Measurements from ENCODE around the gene MAEA.
A peak's percentile ranks its signal among the peaks of the same experiment; 100 is the strongest.

DNA sequence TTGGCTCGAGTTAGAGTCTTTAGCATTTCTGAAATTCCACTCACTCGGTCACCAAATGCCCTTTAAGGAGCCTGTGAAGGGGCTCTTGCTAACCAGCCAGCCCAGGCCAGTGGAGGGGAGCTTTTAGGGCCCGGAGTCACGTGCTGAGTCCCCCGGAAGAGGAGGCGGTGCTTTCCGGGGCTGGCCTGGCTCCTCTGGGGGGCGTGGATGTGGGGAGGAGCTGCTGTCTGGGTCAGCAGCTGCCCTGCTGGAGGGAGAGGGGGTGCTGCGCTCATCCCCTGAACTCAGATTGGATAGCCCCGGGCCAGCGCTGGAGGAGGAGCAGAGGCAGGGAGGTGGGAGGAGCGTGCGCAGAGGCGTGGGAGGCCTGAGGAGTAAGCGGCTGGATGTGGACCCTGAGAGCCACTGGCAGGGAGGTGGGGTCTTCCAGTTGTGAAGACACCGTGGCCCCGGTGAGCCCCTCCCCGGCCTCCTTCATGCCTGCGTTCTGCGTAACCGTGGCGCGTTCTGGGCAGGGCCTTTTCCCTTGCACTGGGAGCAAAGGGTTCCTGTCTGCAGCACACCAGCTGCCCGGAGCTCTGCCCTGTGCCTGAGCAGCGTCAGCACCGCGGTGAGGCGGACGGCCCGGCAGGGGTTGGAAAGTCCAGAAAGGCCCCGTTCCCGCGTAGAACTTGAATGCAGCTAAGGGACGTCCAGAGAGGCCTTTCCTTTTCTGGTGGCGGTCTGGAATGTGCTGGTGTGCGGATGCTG is 19.7 kb downstream of the MAEA start:
- TF ChIP-seq, protein P1, sequence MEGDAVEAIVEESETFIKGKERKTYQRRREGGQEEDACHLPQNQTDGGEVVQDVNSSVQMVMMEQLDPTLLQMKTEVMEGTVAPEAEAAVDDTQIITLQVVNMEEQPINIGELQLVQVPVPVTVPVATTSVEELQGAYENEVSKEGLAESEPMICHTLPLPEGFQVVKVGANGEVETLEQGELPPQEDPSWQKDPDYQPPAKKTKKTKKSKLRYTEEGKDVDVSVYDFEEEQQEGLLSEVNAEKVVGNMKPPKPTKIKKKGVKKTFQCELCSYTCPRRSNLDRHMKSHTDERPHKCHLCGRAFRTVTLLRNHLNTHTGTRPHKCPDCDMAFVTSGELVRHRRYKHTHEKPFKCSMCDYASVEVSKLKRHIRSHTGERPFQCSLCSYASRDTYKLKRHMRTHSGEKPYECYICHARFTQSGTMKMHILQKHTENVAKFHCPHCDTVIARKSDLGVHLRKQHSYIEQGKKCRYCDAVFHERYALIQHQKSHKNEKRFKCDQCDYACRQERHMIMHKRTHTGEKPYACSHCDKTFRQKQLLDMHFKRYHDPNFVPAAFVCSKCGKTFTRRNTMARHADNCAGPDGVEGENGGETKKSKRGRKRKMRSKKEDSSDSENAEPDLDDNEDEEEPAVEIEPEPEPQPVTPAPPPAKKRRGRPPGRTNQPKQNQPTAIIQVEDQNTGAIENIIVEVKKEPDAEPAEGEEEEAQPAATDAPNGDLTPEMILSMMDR (conservative IDR thresholded peaks at IDR 0.05; ENCODE audit: low read depth in 2 of 2) = 0 out of 4 replicates have a peak, but pooled peaks of 1 of the 2 experiments have one; percentile 4
- TF ChIP-seq EZH2phosphoT487 (IDR thresholded peaks at IDR 0.05; ENCODE audit: unreplicated experiment) (no peak), POLR2AphosphoS5 (IDR thresholded peaks at IDR 0.05; ENCODE audit: low read depth) (no peak), CREB1 (CRISPR knock-in tag; IDR thresholded peaks at IDR 0.05; ENCODE audit: low read depth) (0 out of 2 replicates have a peak, but pooled peaks have one; percentile 4), EZH2 (IDR thresholded peaks at IDR 0.05; ENCODE audit: low read depth, unreplicated experiment) (no peak)
- TF ChIP-seq, protein P2, sequence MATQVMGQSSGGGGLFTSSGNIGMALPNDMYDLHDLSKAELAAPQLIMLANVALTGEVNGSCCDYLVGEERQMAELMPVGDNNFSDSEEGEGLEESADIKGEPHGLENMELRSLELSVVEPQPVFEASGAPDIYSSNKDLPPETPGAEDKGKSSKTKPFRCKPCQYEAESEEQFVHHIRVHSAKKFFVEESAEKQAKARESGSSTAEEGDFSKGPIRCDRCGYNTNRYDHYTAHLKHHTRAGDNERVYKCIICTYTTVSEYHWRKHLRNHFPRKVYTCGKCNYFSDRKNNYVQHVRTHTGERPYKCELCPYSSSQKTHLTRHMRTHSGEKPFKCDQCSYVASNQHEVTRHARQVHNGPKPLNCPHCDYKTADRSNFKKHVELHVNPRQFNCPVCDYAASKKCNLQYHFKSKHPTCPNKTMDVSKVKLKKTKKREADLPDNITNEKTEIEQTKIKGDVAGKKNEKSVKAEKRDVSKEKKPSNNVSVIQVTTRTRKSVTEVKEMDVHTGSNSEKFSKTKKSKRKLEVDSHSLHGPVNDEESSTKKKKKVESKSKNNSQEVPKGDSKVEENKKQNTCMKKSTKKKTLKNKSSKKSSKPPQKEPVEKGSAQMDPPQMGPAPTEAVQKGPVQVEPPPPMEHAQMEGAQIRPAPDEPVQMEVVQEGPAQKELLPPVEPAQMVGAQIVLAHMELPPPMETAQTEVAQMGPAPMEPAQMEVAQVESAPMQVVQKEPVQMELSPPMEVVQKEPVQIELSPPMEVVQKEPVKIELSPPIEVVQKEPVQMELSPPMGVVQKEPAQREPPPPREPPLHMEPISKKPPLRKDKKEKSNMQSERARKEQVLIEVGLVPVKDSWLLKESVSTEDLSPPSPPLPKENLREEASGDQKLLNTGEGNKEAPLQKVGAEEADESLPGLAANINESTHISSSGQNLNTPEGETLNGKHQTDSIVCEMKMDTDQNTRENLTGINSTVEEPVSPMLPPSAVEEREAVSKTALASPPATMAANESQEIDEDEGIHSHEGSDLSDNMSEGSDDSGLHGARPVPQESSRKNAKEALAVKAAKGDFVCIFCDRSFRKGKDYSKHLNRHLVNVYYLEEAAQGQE (IDR thresholded peaks at IDR 0.05; ENCODE audit: unreplicated experiment) = peak; percentile 2
